Testis (tissue), 2 donors: Measurements from ENCODE around the gene NELFCD.

ENCODE experiments used
- CTCF ChIP-seq, 3 experiments: fragments of 450-650 bp in 2 of 3; fragments of 200-600 bp in 1 of 3; sonication (generic) in 1 of 3; IDR thresholded peaks; one replicate each; pipeline ENCODE4 v1.5.1; 2016 to 2019; ENCODE audit warnings: antibody characterized with exemption in 3 of 3, mild to moderate bottlenecking in 2 of 3, moderate library complexity in 1 of 3
- POLR2A ChIP-seq: fragments of 450-650 bp; IDR thresholded peaks from one replicate; pipeline ENCODE4 v1.6.1; 2017; ENCODE audit warnings: antibody characterized with exemption, mild to moderate bottlenecking, moderate library complexity

GRCh38 chr20:59037386-59037785 lies 56.3 kb downstream of the NELFCD start:
- TF ChIP-seq POLR2A (no peak), CTCF (IDR thresholded peaks at IDR 0.05) (no peak)
